ENCODE results near the gene STING1. TPM values are rescaled to one million over a fixed set of nuclear protein-coding genes. Genes with fewer than 3 reads are reported as not detected.
"Not testable (repeated sequence)": the region's sequence is repeated elsewhere in the genome, so short reads cannot be mapped to it uniquely, and the experiment has no call there.

STING1 gene
- total and polyA plus RNA-seq, 12 donors: 19.7 to 116 (median 50.5) TPM

- no peak overlapping the region for H3K4me3 ChIP-seq
- ATAC-seq: no peak
- 94% methylated on average over 2 of the region's 2 CpGs for WGBS, 2 donors
- no peak for TF ChIP-seq CTCF (IDR thresholded peaks at IDR 0.05)
- intact Hi-C loops (cut with DNase I): no loop called here
- peaks cover 0 to 74% (median 0%) of the 10 kb centered on the region in 9 donors for H3K36me3 ChIP-seq
- H3K27me3 ChIP-seq: no peaks in the 10 kb centered on the region
- no peaks in the 10 kb centered on the region for H3K9me3 ChIP-seq
- H3K27ac ChIP-seq: no peak overlapping the region
- no peak for DNase-seq
- peaks cover 0 to 17% (median 4%) of the 10 kb centered on the region in 9 donors for H3K4me1 ChIP-seq
These were observed 31.4 kb downstream of the STING1 start for GRCh38 chr5:139451176-139451575.

DNA sequence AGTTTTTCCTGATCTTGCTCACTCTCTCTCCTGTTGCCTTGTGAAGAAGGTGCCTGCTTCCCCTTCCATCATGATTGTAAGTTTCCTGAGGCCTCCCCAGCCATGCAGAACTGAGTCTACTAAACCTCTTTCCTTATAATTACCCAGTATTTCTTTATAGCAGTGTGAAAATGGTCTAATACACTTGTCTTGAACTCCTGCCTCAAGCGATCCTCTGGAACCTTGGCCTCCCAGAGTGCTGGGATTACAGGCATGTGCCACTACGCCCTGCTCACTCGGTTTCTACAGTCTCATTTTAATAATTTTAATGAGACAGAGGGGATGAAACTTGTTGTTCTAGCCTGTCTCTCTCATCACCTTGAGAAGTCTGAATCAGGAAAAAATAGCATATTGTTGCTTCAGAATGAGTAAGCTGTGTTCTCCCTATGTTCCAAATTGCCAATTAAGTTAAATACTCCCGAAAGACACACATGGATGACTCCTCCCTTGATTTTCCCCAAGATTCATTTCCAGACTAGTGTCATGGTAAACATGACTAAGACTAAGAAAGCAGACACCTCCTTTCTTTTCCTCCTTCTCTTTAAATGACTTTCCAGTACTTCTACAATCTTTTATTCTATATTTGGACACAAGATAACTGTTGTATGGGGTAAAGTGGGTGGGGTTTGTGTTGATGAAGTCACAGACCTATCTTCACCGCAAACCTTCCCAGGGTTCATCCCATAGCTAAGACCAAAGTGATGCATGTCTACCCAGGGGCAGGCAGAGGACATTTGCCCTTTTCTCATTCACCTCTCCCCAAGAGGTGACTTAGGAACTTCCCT is 35.4 kb downstream of the STING1 start:
- no peak for ATAC-seq

DNA sequence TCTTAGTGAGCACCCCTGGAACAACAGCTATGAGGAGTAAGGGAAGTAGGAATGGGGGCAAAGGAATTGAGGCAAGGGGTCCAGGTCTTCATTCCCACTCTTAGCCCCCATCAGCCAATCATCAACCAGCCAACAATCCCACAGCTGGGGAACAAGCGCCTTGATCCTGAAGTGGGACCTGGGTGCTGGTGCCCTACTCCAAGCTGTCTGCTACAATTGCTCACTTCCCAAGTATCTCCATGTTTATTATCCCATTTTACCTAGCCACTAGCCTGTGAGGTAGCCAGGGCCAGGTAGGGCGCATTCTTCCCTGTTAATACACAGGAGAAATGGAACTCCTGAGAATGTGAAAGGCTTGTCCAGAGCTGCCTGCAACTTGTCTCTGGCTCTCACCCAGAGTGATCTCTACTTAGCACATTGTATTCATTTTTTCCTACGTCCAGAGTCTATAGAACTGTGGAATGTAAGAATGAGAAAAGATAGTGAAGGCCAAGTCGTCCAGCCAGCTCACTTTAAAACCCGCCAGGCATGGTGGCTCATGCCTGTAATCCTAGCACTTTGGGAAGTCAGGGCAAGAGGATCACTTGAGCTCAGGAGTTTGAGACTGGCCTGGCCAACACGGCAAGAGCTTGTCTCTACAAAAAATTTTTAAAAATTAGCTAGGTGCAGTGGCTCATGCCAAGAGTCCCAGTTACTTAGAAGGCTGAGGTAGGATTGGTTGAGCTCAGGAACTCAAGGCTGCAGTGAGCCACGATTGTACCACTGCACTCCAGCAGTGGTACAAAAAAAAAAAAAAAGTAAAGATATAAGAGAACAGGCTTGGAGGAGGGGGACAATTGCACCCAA is 37.0 kb downstream of the STING1 start:
- Histone ChIP-seq H3K27ac (peak overlapping the region in 2 of 10 donors; percentile 3 to 25), H3K4me1 (peaks cover 0 to 18% (median 6%) of the 10 kb centered on the region in 9 donors), H3K36me3 (peaks cover 0 to 35% (median 0%) of the 10 kb centered on the region in 9 donors), H3K9me3 (no peaks in the 10 kb centered on the region), H3K4me3 (no peak overlapping the region), H3K27me3 (no peaks in the 10 kb centered on the region)
- DNase-seq: no peak
- TF ChIP-seq CTCF (IDR thresholded peaks at IDR 0.05): no peak
- intact Hi-C loops (cut with DNase I): no loop called here
- WGBS, 2 donors: 43 to 50% methylated on average over 7 of the region's 7 CpGs
- ATAC-seq: peak in 4 of 8 donors; percentile 18 to 54 (median 37)

More for the DNA sequence above, 35.4 kb downstream of the STING1 start:
- peaks cover 0 to 50% (median 0%) of the 10 kb centered on the region in 9 donors for H3K36me3 ChIP-seq
- TF ChIP-seq CTCF (IDR thresholded peaks at IDR 0.05): no peak
- H3K27me3 ChIP-seq: no peaks in the 10 kb centered on the region
- WGBS, 2 donors: 84 to 85% methylated on average over 5 of the region's 5 CpGs
- H3K27ac ChIP-seq: no peak overlapping the region
- intact Hi-C loops (cut with DNase I): no loop called here
- H3K9me3 ChIP-seq: no peaks in the 10 kb centered on the region
- peaks cover 0 to 18% (median 6%) of the 10 kb centered on the region in 9 donors for H3K4me1 ChIP-seq
- DNase-seq: no peak
- H3K4me3 ChIP-seq: no peak overlapping the region

GRCh38 chr5:139443831-139444453 is 38.6 kb downstream of the STING1 start:
- H3K9me3 ChIP-seq: no peaks in the 10 kb centered on the region
- ATAC-seq (no peak), DNase-seq (no peak)
- H3K4me1 ChIP-seq: peaks cover 0 to 25% (median 10%) of the 10 kb centered on the region in 9 donors
- no peak overlapping the region for H3K4me3 ChIP-seq
- TF ChIP-seq CTCF (IDR thresholded peaks at IDR 0.05): no peak
- H3K36me3 ChIP-seq: peaks cover 0 to 19% (median 0%) of the 10 kb centered on the region in 9 donors
- 67 to 81% methylated on average over 4 of the region's 4 CpGs for WGBS, 2 donors
- intact Hi-C loops (cut with DNase I): no loop called here
- no peaks in the 10 kb centered on the region for H3K27me3 ChIP-seq
- no peak overlapping the region for H3K27ac ChIP-seq

DNA sequence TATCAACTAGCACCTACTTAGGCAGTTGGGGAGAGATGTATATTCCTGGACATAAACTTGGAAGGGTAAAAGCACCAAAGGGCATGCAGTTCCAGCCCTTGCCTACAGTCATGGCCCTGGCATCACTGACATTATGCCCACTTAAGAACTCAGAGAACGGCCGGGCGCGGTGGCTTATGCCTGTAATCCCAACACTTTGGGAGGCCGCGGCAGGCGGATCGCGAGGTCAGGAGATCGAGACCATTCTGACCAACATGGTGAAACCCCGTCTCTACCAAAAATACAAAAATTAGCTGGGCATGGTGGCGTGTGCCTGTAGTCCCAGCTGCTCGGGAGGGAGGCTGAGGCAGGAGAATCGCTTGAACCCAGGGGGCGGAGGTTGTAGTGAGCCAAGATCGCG is 42.1 kb downstream of the STING1 start:
- Histone ChIP-seq H3K4me1 (peaks cover 0 to 22% (median 12%) of the 10 kb centered on the region in 9 donors), H3K36me3 (peaks cover 0 to 21% (median 0%) of the 10 kb centered on the region in 9 donors), H3K27ac (peak overlapping the region in 2 of 10 donors; percentile 97)
- 96 to 97% methylated on average over 17 of the region's 17 CpGs for WGBS, 2 donors
- intact Hi-C loops (cut with DNase I); H3K27me3 ChIP-seq; ATAC-seq; H3K9me3 ChIP-seq; DNase-seq; H3K4me3 ChIP-seq: not testable (repeated sequence)

All from heart right ventricle (tissue), 16 donors.